ENCODE measurements around the gene MME.

The MME gene

DNA sequence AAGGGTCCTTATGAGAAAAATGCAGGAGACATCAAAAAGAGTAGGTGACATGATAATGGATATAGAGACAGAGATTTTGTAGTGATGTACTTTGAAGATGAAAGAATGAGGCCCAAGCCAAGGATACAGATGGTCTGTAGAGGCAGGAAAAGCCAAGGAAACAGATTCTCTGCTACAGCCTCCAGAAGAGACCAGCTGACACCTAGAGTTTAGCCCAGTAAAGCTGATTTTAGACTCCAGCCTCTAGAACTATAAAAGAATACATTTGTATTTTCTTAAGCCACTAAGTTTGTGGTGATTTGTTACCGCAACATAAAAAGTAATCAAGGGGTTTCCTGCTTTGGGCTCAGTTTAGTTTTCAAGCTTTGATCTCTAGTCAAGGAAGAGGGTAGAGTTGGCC, 148.6 kb downstream of the MME start:
- TF ChIP-seq, protein P1, sequence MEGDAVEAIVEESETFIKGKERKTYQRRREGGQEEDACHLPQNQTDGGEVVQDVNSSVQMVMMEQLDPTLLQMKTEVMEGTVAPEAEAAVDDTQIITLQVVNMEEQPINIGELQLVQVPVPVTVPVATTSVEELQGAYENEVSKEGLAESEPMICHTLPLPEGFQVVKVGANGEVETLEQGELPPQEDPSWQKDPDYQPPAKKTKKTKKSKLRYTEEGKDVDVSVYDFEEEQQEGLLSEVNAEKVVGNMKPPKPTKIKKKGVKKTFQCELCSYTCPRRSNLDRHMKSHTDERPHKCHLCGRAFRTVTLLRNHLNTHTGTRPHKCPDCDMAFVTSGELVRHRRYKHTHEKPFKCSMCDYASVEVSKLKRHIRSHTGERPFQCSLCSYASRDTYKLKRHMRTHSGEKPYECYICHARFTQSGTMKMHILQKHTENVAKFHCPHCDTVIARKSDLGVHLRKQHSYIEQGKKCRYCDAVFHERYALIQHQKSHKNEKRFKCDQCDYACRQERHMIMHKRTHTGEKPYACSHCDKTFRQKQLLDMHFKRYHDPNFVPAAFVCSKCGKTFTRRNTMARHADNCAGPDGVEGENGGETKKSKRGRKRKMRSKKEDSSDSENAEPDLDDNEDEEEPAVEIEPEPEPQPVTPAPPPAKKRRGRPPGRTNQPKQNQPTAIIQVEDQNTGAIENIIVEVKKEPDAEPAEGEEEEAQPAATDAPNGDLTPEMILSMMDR (IDR thresholded peaks at IDR 0.05; ENCODE audit: borderline replicate concordance, control extremely low read depth, extremely low read depth, insufficient read depth, missing control alignments) = no peak
- in situ Hi-C loops (cut with MboI; ENCODE audit: low sequenced_read_pairs, unreplicated experiment) = no loop called here
- DNase-seq (ENCODE audit: low spot score) = no peak

DNA sequence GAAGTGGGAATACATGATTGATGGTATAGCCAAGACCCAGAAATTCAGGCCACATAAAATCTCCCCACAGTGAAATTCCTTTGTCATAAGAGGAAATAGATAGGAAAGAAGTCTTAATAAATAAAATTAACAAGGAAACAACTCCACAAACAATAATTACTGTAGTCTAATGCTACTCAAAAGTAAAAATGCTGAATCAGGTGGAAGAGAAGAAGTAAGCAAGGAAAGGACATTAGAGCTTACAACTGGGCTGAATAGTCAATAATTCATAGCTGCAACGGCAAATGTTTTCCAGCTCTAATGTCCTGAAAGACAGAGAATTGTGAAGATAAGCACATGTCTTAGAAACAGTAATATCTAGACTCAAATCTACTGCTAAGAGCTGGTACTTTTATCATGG, 149.0 kb downstream of the MME start:
- DNase-seq (ENCODE audit: low spot score) = no peak
- in situ Hi-C loops (cut with MboI; ENCODE audit: low sequenced_read_pairs, unreplicated experiment) = no loop called here
- TF ChIP-seq, protein P1 (IDR thresholded peaks at IDR 0.05; ENCODE audit: borderline replicate concordance, control extremely low read depth, extremely low read depth, insufficient read depth, missing control alignments) = no peak

DNA sequence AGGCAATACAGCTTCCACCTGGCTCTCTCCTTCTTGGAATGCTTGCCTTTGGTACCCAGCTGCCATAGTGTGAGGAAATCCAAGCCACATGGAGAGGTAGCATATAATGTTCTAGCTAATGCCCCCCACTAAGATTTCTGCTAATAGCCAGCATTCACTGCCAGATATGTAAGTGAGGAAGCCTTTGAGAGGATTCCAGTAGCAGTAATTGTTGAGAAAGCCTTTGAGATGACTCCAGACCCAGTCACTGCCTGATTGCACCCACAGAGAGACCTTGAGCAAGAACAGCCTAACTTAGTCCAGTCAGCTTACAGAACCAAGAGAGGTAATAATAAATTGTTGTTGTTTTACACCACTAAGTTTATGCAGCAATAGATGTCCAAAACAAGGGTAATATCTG, 150.3 kb downstream of the MME start:
- TF ChIP-seq, protein P1 (IDR thresholded peaks at IDR 0.05; ENCODE audit: borderline replicate concordance, control extremely low read depth, extremely low read depth, insufficient read depth, missing control alignments) = no peak
- in situ Hi-C loops (cut with MboI; ENCODE audit: low sequenced_read_pairs, unreplicated experiment) = no loop called here
- no peak for DNase-seq (ENCODE audit: low spot score)

DNA sequence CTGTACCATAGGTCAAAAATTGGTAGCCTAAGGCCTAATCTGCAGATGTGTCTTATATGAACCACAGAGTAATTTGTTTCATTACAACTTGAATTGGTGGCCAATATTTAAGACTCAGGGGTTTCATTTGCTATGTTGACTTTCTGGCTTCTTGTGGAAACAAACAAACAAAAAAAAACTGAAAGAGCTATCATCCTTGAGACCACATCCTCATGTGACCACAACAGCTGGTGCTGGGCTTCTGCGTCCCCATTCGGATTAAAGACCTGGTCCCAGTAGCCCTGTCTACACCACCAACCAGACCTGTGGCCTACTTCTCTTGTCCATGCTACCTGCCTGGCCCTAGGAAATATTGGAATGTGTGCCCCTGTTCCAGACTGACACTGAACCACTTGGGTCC, 151.7 kb downstream of the MME start:
- in situ Hi-C loops (cut with MboI; ENCODE audit: low sequenced_read_pairs, unreplicated experiment) = no loop called here
- TF ChIP-seq, protein P1 (IDR thresholded peaks at IDR 0.05; ENCODE audit: borderline replicate concordance, control extremely low read depth, extremely low read depth, insufficient read depth, missing control alignments) = no peak
- no peak for DNase-seq (ENCODE audit: low spot score)

DNA sequence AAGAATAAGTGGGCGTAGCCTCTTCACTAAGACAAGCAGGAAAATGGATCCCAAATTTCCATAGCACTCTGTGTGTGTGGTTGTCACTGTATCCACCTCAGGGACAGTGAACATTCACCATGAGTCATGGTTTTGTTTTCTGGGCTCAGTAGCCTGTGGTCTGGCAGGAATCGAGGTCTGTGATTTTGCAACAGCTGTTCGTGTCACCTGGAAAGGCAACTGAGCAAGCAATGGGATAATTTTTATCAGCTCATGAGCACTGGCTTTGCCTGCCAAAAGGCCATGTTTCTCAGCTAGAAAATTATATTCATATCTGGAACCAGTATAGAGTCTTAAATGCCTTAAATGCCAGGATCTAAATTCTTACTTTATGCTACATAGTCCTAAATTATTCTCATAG, 152.5 kb downstream of the MME start:
- TF ChIP-seq, protein P1 (IDR thresholded peaks at IDR 0.05; ENCODE audit: borderline replicate concordance, control extremely low read depth, extremely low read depth, insufficient read depth, missing control alignments) = no peak

DNA sequence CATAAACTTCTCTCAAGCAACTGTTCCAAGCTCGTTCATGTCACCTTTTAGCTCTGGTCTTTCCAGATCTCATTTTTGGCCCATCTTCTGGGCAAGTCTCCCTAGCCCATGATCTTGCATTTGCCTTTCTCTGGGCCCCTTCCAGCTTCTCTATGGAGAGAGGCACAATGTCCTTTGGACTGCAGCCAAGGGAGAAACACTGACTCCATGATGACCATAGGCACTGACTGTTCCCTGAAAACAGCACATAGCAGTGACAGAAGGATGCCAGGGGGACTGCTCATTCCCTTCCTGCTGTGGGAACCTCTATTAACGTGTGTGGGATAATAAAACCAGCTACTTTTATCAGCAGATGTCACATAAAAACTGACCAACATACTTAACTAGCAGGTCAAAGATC, 153.1 kb downstream of the MME start:
- in situ Hi-C loops (cut with MboI; ENCODE audit: low sequenced_read_pairs, unreplicated experiment) = no loop called here
- TF ChIP-seq, protein P1 (IDR thresholded peaks at IDR 0.05; ENCODE audit: borderline replicate concordance, control extremely low read depth, extremely low read depth, insufficient read depth, missing control alignments) = no peak
- no peak for DNase-seq (ENCODE audit: low spot score)

More for the DNA sequence above, 152.5 kb downstream of the MME start:
- in situ Hi-C loops (cut with MboI; ENCODE audit: low sequenced_read_pairs, unreplicated experiment) = no loop called here
- no peak for DNase-seq (ENCODE audit: low spot score)
